ENCODE measurements around the gene LYRM4.

The LYRM4 gene

DNA sequence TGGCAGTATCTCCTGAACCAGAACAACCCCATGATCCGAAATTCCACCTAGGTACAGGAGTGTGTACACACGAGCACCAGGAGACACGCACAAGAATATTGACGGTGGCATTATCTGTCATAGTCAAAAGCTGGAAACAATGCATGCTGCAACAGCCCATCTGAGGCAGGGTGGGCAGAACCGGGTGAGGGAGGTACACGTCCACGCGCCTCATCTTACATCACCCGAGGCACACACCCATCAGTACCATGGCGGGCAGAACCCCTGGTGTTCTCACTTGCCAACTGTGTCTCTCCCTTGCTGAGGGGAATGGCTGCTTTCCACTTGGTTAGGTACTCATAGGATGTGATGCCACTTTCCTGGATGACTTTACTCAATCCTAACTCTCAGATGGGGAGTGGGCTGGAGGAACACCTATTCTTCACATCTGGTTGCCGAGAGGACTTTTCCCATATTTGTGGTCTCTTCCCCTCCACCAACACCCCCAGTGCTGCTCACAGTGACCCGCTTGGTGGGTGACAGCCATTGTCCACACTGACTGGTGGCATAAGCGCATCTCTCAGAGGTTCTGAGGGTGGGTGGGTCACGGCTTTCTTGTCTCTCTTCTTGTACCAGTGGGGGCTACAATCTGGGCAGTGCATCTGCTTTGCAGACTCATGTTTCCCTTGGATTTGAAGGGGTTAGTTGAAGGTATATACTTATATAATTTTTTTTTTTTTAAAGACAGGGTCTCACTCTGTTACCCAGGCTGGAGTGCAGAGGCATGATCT lies 162.1 kb downstream of the LYRM4 start:
- DNase-seq (ENCODE audit: low read depth in 2 of 2) = no peak

DNA sequence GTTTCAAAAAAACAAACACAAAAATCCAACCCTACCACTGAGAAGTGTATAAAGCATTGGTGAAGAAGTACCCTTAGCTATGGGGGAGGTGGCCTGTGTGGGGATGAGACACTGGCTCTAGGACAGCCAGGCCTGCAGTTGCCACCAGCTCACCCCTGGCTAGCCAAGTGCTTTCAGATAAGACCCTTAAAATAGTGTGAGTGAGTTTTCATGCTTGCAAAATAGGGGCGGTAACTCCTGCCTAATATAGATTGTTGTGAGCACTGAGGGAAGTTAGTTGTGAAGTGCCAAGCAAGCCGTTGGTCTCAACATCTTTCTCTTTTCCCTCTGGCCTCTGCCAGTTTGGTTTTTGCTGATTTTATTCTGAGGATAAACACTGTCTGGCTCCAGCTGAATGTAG lies 164.3 kb downstream of the LYRM4 start:
- no peak for DNase-seq (ENCODE audit: low read depth in 2 of 2)

DNA sequence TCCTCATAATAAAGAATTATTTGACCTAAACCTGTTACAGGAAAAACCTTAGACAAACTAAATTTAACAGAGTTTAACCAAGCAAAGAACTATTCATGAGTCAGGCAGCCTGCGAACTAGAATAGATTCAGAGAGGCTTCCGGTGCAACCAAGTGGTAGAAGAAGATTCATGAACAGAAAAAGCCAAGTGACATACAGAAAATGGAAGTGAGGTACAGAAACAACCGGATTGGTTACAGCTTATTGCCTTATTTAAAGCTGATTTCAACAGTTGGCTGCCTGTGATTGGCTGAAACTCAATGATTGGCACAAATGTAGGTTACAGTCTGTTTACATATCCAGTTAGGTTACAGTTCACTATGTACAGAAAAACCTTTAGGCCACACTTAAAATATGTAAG lies 165.5 kb downstream of the LYRM4 start:
- no peak for DNase-seq (ENCODE audit: low read depth in 2 of 2)

DNA sequence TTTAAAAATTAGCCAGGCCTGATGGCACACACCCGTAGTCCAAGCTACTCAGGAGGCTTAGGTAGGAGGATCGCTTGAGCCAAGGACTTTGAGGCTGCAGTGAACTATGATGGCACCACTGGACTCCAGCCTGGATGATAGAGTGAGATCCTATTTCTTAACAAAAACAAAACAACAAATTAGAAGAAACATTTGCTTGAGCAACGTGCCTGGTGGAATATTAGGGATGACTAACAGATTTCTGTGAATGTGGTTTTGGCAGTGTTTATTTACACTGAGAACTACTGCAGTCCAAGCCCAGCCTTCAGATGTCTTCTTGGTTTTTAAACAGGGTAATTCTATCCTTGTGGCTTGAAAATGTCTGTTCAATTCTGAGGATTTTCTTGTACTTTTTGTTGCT lies 166.4 kb downstream of the LYRM4 start:
- no peak for DNase-seq (ENCODE audit: low read depth in 2 of 2)

GRCh38 chr6:5093231-5094015 lies 167.3 kb downstream of the LYRM4 start:
- no peak for DNase-seq (ENCODE audit: low read depth in 2 of 2)

- DNase-seq (ENCODE audit: low read depth in 2 of 2) = no peak
Measured at GRCh38 chr6:5091210-5092069, 169.3 kb downstream of the LYRM4 start.

GRCh38 chr6:5090603-5091002 lies 170.1 kb downstream of the LYRM4 start:
- DNase-seq (ENCODE audit: low read depth in 2 of 2) = no peak

DNA sequence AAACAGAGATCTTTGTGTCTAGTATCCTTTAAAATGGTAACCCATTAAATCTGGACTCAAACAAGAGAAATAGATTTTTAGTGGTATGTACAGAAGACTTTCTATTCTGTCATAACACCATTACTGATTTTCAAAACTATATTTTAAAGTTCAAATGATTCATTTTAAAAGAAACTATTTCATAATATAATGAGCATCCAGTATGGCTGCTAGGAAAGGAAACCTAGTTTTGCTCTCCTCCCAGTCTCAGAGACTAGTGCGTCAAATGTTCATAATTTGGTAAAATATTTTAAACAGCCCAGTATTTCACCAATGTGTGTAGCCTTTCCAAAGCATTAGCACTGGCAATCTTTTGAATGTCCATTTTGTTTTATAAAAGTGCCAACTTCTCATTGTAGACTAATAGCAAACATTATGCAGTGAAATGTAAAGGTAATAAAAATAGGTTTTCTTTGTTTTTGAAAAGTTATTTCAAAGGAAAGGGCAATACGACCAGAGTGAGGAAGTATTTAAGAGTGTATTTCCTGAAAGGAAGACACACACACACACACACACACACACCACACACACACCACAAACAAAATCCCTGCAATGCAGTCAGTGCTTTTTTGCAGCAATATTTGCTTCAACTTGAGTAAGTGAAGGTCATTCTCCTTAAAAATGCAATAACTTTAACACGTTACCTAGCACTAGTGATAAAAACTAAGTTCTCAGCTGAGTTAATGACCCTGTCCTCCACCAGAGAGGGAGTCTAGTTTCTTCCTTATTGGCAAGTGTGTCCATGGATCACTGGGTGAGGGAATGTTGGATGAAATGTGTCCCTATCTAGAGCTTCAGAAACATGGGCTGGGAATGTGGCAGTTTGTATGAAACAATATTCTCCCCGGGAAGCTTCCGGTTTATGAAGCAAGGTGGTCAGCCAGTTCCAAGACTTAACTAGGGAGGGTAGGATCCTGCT lies 171.0 kb downstream of the LYRM4 start:
- DNase-seq (ENCODE audit: low read depth in 2 of 2) = no peak

DNA sequence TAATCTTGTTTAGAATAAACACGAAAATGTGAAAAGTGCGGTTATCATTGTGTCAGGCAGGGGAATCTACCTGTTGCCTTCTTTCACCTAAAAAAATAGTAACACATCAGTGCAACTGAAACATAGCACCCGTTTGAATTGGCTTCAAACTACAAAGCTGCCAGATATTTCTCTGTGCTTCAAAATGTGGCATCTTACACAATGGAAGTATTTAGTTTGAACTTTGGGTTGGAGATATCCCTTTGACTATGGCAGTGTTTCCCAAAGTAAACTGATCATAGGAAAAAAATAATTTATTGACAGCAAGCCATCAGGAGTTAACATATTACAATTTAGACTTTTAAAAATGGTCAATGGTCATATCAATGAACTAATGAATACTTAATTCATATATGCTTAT lies 172.0 kb downstream of the LYRM4 start:
- DNase-seq (ENCODE audit: low read depth in 2 of 2) = no peak

- DNase-seq (ENCODE audit: low read depth in 2 of 2) = no peak
Measured at GRCh38 chr6:5087389-5087788, 173.4 kb downstream of the LYRM4 start.

GRCh38 chr6:5086294-5086890 lies 174.4 kb downstream of the LYRM4 start:
- no peak for DNase-seq (ENCODE audit: low read depth in 2 of 2)

DNA sequence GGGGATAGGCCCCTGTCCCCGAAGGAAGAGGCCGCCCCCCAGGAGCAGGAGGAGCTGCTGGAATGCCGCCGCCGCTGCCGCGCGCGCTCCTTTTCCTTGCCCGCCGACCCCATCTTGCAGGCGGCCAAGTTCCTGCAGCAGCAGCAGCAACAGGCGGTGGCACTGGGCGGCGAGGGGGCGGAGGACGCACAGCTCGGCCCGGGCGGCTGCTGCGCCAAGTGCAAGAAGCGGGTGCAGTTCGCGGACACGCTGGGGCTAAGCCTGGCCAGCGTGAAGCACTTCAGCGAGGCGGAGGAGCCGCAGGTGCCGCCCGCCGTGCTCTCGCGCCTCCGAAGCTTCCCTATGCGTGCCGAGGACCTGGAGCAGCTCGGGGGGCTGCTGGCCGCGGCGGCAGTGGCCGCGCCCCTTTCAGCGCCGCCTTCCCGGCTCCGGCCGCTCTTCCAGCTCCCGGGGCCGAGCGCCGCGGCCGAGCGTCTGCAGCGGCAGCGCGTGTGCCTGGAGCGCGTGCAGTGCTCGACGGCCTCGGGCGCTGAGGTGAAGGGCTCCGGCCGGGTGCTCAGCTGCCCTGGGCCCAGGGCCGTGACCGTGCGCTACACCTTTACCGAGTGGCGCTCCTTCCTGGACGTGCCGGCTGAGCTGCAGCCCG lies 175.0 kb downstream of the LYRM4 start:
- no peak for DNase-seq (ENCODE audit: low read depth in 2 of 2)

GRCh38 chr6:5084781-5085647 lies 175.7 kb downstream of the LYRM4 start, which contains the start of gene PPP1R3G:
Gene PPP1R3G (plus strand): TSS chr6:5085341. CDS start chr6:5085486, 145 bp downstream.
- DNase-seq (ENCODE audit: low read depth in 2 of 2) = no peak

DNA sequence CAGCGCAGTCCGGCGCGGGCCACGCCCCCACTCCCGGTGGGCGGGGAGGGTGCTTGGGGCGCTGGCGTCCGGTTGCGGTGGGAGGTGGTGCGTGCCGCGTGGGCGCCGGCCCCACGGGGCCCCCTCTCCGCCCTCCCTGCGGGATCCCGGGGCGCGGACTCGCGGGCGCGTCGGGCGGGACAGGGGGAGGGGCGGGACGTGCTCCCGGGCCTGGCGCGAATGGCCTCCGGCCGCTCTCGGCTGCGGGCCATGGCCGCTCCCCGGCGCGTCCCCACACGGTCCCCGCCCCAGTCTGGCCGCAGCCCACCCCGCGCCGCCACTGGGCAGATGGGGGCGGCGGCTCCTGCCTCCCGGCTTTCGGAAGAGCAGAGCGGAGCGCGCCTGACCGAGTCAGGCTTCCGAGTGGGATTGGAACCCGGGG lies 176.4 kb downstream of the LYRM4 start:
- DNase-seq (ENCODE audit: low read depth in 2 of 2) = no peak

GRCh38 chr6:5083813-5084359 lies 176.9 kb downstream of the LYRM4 start:
- DNase-seq (ENCODE audit: low read depth in 2 of 2) = no peak

DNA sequence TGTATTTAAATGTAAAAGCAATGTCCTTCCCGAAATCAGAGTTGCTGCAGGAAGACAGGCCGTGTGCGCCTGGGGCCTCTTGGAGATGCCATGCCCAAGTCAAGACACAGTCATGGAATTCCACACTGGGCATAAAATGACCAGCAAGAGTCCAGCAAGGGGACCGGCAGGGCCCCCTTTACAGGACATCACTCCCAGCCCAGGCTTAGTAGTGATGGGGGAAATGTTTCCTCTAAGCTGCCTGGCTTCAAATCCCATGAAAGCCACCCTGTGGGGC lies 177.5 kb downstream of the LYRM4 start:
- DNase-seq (ENCODE audit: low read depth in 2 of 2) = no peak

- no peak for DNase-seq (ENCODE audit: low read depth in 2 of 2)
Measured at GRCh38 chr6:5082487-5083306, 178.1 kb downstream of the LYRM4 start.

DNA sequence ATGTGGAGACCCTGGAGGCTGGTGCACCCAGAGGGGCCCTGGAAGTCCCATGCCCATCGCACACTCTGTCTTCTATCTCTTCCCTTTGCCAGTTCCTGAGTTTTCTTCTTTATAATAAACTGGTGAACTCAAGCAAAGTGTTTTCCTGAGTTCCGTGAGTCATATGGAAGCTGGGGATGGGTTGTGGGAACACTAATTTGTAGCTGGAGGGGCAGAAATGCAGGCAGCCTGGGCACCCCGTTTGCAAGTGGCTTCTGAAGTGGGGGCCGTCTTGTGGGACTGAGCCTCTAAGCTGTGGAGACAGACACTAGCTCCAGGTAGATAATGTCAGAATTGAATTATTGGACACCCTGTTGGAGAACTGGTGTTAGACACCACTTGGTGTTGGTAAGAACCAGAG lies 178.8 kb downstream of the LYRM4 start:
- no peak for DNase-seq (ENCODE audit: low read depth in 2 of 2)

All from stimulated activated CD8-positive, alpha-beta memory T cell treated with anti-CD3 and anti-CD28 coated beads, Interleukin-7, amount 100 ng/mL, for 1 hour (primary cell).